ENCODE data around the gene PLCXD3.

Gene PLCXD3

DNA sequence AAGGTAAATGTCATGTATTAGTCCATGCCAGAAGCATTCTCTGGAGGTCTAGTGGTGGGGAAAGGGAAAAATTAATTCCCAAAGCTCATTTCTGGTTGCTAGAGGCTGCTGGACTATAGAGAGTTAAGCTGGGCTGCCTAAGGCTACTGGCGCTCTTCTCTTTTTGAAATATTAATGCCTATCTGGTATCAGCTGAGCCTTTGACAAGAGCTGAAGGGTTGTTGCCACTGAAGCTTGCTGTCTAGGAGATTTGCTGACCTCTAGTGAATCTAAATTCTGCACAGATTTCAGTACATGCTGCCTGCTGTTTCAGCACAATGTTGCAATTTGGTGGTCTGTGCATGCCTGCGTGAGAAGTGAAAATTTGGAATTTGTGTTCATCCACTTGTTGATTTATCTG, 29.1 kb upstream of the PLCXD3 start:
- no peak for DNase-seq (ENCODE audit: low read depth)
- no peak for TF ChIP-seq MYC (IDR thresholded peaks at IDR 0.05; ENCODE audit: low read depth, low read length)
- no peak for TF ChIP-seq POLR2A (IDR thresholded peaks at IDR 0.05; ENCODE audit: extremely low read depth, insufficient read length)
- TF ChIP-seq, protein P1, sequence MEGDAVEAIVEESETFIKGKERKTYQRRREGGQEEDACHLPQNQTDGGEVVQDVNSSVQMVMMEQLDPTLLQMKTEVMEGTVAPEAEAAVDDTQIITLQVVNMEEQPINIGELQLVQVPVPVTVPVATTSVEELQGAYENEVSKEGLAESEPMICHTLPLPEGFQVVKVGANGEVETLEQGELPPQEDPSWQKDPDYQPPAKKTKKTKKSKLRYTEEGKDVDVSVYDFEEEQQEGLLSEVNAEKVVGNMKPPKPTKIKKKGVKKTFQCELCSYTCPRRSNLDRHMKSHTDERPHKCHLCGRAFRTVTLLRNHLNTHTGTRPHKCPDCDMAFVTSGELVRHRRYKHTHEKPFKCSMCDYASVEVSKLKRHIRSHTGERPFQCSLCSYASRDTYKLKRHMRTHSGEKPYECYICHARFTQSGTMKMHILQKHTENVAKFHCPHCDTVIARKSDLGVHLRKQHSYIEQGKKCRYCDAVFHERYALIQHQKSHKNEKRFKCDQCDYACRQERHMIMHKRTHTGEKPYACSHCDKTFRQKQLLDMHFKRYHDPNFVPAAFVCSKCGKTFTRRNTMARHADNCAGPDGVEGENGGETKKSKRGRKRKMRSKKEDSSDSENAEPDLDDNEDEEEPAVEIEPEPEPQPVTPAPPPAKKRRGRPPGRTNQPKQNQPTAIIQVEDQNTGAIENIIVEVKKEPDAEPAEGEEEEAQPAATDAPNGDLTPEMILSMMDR (IDR thresholded peaks at IDR 0.05; ENCODE audit: low read depth, low read length), result no peak
- TF ChIP-seq, protein P2, sequence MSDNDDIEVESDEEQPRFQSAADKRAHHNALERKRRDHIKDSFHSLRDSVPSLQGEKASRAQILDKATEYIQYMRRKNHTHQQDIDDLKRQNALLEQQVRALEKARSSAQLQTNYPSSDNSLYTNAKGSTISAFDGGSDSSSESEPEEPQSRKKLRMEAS (IDR thresholded peaks at IDR 0.05; ENCODE audit: low read depth, low read length), result no peak
- no peak overlapping the region for H3K4me3 ChIP-seq (ENCODE audit: low read depth, low read length)

DNA sequence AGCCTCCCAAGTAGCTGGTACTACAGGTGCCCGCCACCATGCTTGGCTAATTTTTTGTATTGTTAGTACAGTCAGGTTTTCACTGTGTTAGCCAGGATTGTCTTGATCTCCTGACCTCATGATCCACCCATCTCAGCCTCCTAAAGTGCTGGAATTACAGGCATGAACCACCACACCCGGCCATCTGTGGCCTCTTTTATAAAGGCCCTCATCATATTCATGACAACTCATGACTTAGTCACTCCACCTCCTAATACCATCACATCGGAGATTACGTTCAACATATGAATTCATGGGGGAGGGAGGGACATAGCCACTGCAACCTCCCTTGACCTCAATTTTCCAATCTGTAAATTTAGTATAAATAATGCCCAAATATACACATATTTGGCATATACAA, 27.2 kb upstream of the PLCXD3 start:
- no peak for TF ChIP-seq POLR2A (IDR thresholded peaks at IDR 0.05; ENCODE audit: extremely low read depth, insufficient read length)
- TF ChIP-seq, protein P1 (IDR thresholded peaks at IDR 0.05; ENCODE audit: low read depth, low read length), result no peak
- TF ChIP-seq, protein P2 (IDR thresholded peaks at IDR 0.05; ENCODE audit: low read depth, low read length), result no peak
- no peak for TF ChIP-seq MYC (IDR thresholded peaks at IDR 0.05; ENCODE audit: low read depth, low read length)
- no peak overlapping the region for H3K4me3 ChIP-seq (ENCODE audit: low read depth, low read length)
- no peak for DNase-seq (ENCODE audit: low read depth)

GRCh38 chr5:41532485-41532884, 22.1 kb upstream of the PLCXD3 start:
- TF ChIP-seq POLR2A (IDR thresholded peaks at IDR 0.05; ENCODE audit: extremely low read depth, insufficient read length) (no peak), MYC (IDR thresholded peaks at IDR 0.05; ENCODE audit: low read depth, low read length) (no peak)
- TF ChIP-seq, protein P2 (IDR thresholded peaks at IDR 0.05; ENCODE audit: low read depth, low read length), result no peak
- TF ChIP-seq, protein P1 (IDR thresholded peaks at IDR 0.05; ENCODE audit: low read depth, low read length), result no peak
- no peak for DNase-seq (ENCODE audit: low read depth)
- no peak overlapping the region for H3K4me3 ChIP-seq (ENCODE audit: low read depth, low read length)

- no peak for DNase-seq (ENCODE audit: low read depth)
- TF ChIP-seq, protein P1 (IDR thresholded peaks at IDR 0.05; ENCODE audit: low read depth, low read length), result no peak
- no peak for TF ChIP-seq MYC (IDR thresholded peaks at IDR 0.05; ENCODE audit: low read depth, low read length)
- no peak for TF ChIP-seq POLR2A (IDR thresholded peaks at IDR 0.05; ENCODE audit: extremely low read depth, insufficient read length)
- TF ChIP-seq, protein P2 (IDR thresholded peaks at IDR 0.05; ENCODE audit: low read depth, low read length), result no peak
- no peak overlapping the region for H3K4me3 ChIP-seq (ENCODE audit: low read depth, low read length)
Measured at GRCh38 chr5:41527201-41527779, 16.9 kb upstream of the PLCXD3 start.

- DNase-seq (ENCODE audit: low read depth), result no peak
- H3K4me3 ChIP-seq (ENCODE audit: low read depth, low read length), result no peak overlapping the region
- no peak for TF ChIP-seq MYC (IDR thresholded peaks at IDR 0.05; ENCODE audit: low read depth, low read length)
- no peak for TF ChIP-seq POLR2A (IDR thresholded peaks at IDR 0.05; ENCODE audit: extremely low read depth, insufficient read length)
- TF ChIP-seq, protein P2 (IDR thresholded peaks at IDR 0.05; ENCODE audit: low read depth, low read length), result no peak
- TF ChIP-seq, protein P1 (IDR thresholded peaks at IDR 0.05; ENCODE audit: low read depth, low read length), result no peak
Measured at GRCh38 chr5:41526699-41527098, 16.3 kb upstream of the PLCXD3 start.
